HEK293 (cell line): ENCODE data around the gene B4GALNT2.

ENCODE experiments used
- CTCF ChIA-PET: fragments of 350-600 bp; formaldehyde crosslinking; extraction: SDS; loops from one replicate; lab custom pipeline; 2021; ENCODE audit warnings: antibody characterized with exemption; lab: Yijun Ruan, JAX
- POLR2A ChIA-PET: fragments of 300-600 bp; formaldehyde crosslinking; extraction: SDS; loops from one replicate; lab custom pipeline; 2020; ENCODE audit warnings: antibody characterized with exemption, inconsistent platforms; lab: Yijun Ruan, JAX
- H3K27ac ChIP-seq: fragments of 200-500 bp; sonication (Bioruptor generic); 2 replicates; pipeline ENCODE4 v1.5.1; 2014; ENCODE audit warnings: low read depth, low read length, control low read depth, inconsistent platforms; ENCODE audit errors: extremely low read depth
- H3K36me3 ChIP-seq, 2 experiments: fragments of 200-500 bp in 1 of 2; sonication (Bioruptor generic) in 1 of 2; 1 replicate in 1 of 2; 2 replicates in 1 of 2; pipeline ENCODE4 v1.5.1; 2014 to 2017; ENCODE audit warnings: inconsistent platforms in 2 of 2, low read length in 2 of 2; ENCODE audit not compliant: control insufficient read depth in 2 of 2, insufficient read depth in 1 of 2
- H3K4me1 ChIP-seq: fragments of 200-500 bp; sonication (Bioruptor generic); 2 replicates; pipeline ENCODE4 v1.5.1; 2014; ENCODE audit warnings: mild to moderate bottlenecking, low read length, inconsistent platforms; ENCODE audit not compliant: control insufficient read depth, insufficient read depth
- H3K4me3 ChIP-seq: 2 replicates; pipeline ENCODE4 v1.5.1; 2011; ENCODE audit warnings: low read depth, mild to moderate bottlenecking, control low read depth, low read length, moderate library complexity
- H3K9me3 ChIP-seq: fragments of 200-500 bp; sonication (Bioruptor generic); 2 replicates; pipeline ENCODE4 v1.5.1; 2014; ENCODE audit warnings: low read depth, low read length, inconsistent platforms; ENCODE audit not compliant: control insufficient read depth, insufficient read depth
- PRDM2 ChIP-seq: fragments of 450-650 bp; formaldehyde crosslinking; IDR thresholded peaks from 2 replicates; pipeline ENCODE4 v1.5.1; 2016; ENCODE audit warnings: missing biosample characterization, missing genetic modification characterization, borderline replicate concordance
- PRDM4 ChIP-seq: fragments of 450-650 bp; formaldehyde crosslinking; IDR thresholded peaks from 2 replicates; pipeline ENCODE4 v1.5.1; 2017; ENCODE audit warnings: missing biosample characterization, missing genetic modification characterization
- WT1 ChIP-seq: fragments of 450-650 bp; formaldehyde crosslinking; IDR thresholded peaks from 2 replicates; pipeline ENCODE4 v1.5.1; 2016; ENCODE audit warnings: missing biosample characterization, missing genetic modification characterization
- YY1 ChIP-seq: fragments of 450-650 bp; formaldehyde crosslinking; IDR thresholded peaks from 2 replicates; pipeline ENCODE4 v1.5.1; 2018; ENCODE audit warnings: missing biosample characterization, missing genetic modification characterization
- YY2 ChIP-seq: fragments of 450-650 bp; formaldehyde crosslinking; IDR thresholded peaks from 2 replicates; pipeline ENCODE4 v1.5.1; 2016; ENCODE audit warnings: missing biosample characterization, missing genetic modification characterization
- ZFP3 ChIP-seq: fragments of 450-650 bp; formaldehyde crosslinking; IDR thresholded peaks from 2 replicates; pipeline ENCODE4 v1.5.1; 2016; ENCODE audit warnings: low read depth, missing biosample characterization, missing genetic modification characterization
- ZFP37 ChIP-seq: fragments of 450-650 bp; formaldehyde crosslinking; IDR thresholded peaks from 2 replicates; pipeline ENCODE4 v1.5.1; 2016; ENCODE audit warnings: missing biosample characterization, missing genetic modification characterization
- ZNF16 ChIP-seq: fragments of 450-650 bp; formaldehyde crosslinking; IDR thresholded peaks from 2 replicates; pipeline ENCODE4 v1.5.1; 2016; ENCODE audit warnings: low read depth, missing biosample characterization, missing genetic modification characterization
- ZNF184 ChIP-seq: fragments of 450-650 bp; IDR thresholded peaks from 2 replicates; pipeline ENCODE4 v1.5.1; 2018; ENCODE audit warnings: missing biosample characterization, mild to moderate bottlenecking, missing genetic modification characterization
- ZNF211 ChIP-seq: fragments of 450-650 bp; formaldehyde crosslinking; IDR thresholded peaks from 2 replicates; pipeline ENCODE4 v1.5.1; 2016; ENCODE audit warnings: low read depth, missing biosample characterization, missing genetic modification characterization
- ZNF214 ChIP-seq: fragments of 450-650 bp; formaldehyde crosslinking; IDR thresholded peaks from 2 replicates; pipeline ENCODE4 v1.5.1; 2017; ENCODE audit warnings: missing biosample characterization, mild to moderate bottlenecking, missing genetic modification characterization, borderline replicate concordance
- ZNF23 ChIP-seq: fragments of 450-650 bp; formaldehyde crosslinking; IDR thresholded peaks from 2 replicates; pipeline ENCODE4 v1.5.1; 2016; ENCODE audit warnings: missing biosample characterization, missing genetic modification characterization, borderline replicate concordance
- ZNF24 ChIP-seq: fragments of 450-650 bp; formaldehyde crosslinking; IDR thresholded peaks from 2 replicates; pipeline ENCODE4 v1.5.1; 2016; ENCODE audit warnings: missing biosample characterization, missing genetic modification characterization
- ZNF292 ChIP-seq: fragments of 450-650 bp; formaldehyde crosslinking; IDR thresholded peaks from 2 replicates; pipeline ENCODE4 v1.5.1; 2016; ENCODE audit warnings: low read depth, missing biosample characterization, missing genetic modification characterization, borderline replicate concordance
- ZNF514 ChIP-seq: fragments of 450-650 bp; formaldehyde crosslinking; IDR thresholded peaks from 2 replicates; pipeline ENCODE4 v1.5.1; 2016; ENCODE audit warnings: missing biosample characterization, missing genetic modification characterization
- ZNF521 ChIP-seq: fragments of 450-650 bp; formaldehyde crosslinking; IDR thresholded peaks from 2 replicates; pipeline ENCODE4 v1.5.1; 2017; ENCODE audit warnings: missing biosample characterization, mild to moderate bottlenecking, missing genetic modification characterization
- ZNF623 ChIP-seq: fragments of 450-650 bp; formaldehyde crosslinking; IDR thresholded peaks from 2 replicates; pipeline ENCODE4 v1.5.1; 2016; ENCODE audit warnings: missing biosample characterization, missing genetic modification characterization
- ZNF692 ChIP-seq: fragments of 450-650 bp; formaldehyde crosslinking; IDR thresholded peaks from 2 replicates; pipeline ENCODE4 v1.5.1; 2016; ENCODE audit warnings: missing biosample characterization, missing genetic modification characterization
- ZNF707 ChIP-seq: fragments of 450-650 bp; formaldehyde crosslinking; IDR thresholded peaks from 2 replicates; pipeline ENCODE4 v1.5.1; 2016; ENCODE audit warnings: missing biosample characterization, missing genetic modification characterization
- ZNF776 ChIP-seq: fragments of 450-650 bp; formaldehyde crosslinking; IDR thresholded peaks from 2 replicates; pipeline ENCODE4 v1.5.0; 2017; ENCODE audit warnings: missing biosample characterization, missing genetic modification characterization, borderline replicate concordance
- ZNF785 ChIP-seq: fragments of 450-650 bp; formaldehyde crosslinking; IDR thresholded peaks from 2 replicates; pipeline ENCODE4 v1.5.1; 2016; ENCODE audit warnings: missing biosample characterization, missing genetic modification characterization
- ZNF792 ChIP-seq: fragments of 450-650 bp; formaldehyde crosslinking; IDR thresholded peaks from 2 replicates; pipeline ENCODE4 v1.5.1; 2016; ENCODE audit warnings: missing biosample characterization, missing genetic modification characterization
- ZSCAN18 ChIP-seq: fragments of 450-650 bp; formaldehyde crosslinking; IDR thresholded peaks from 2 replicates; pipeline ENCODE4 v1.5.1; 2016; ENCODE audit warnings: missing biosample characterization, missing genetic modification characterization

The B4GALNT2 gene

GRCh38 chr17:49223517-49224197 is 91.1 kb downstream of the B4GALNT2 start (continued):
- TF ChIP-seq PRDM4 (no peak), ZNF514 (tag by site-specific recombination) (no peak), ZNF16 (no peak), ZNF214 (tag by site-specific recombination) (no peak), ZNF211 (tag by site-specific recombination) (no peak), WT1 (no peak), ZFP37 (tag by site-specific recombination) (no peak), ZNF776 (tag by site-specific recombination) (no peak), ZNF792 (tag by site-specific recombination) (no peak), ZNF184 (no peak), ZNF692 (tag by site-specific recombination) (no peak), ZSCAN18 (tag by site-specific recombination) (no peak), ZNF24 (no peak), YY1 (tag by site-specific recombination) (no peak), ZNF785 (tag by site-specific recombination) (no peak), ZNF23 (tag by site-specific recombination) (no peak), ZNF623 (tag by site-specific recombination) (no peak), ZNF521 (tag by site-specific recombination) (no peak), YY2 (no peak), ZNF707 (tag by site-specific recombination) (no peak), ZFP3 (tag by site-specific recombination) (no peak)

GRCh38 chr17:49224198-49224996 is 91.8 kb downstream of the B4GALNT2 start:
- H3K9me3 ChIP-seq, result no peaks in the 10 kb centered on the region
- CTCF ChIA-PET, result interaction anchor here (0.6 to 6.3 kb wide), 8 partner anchors 8 to 295 kb away, joined by 3 to 63 read pairs (median 3); no protein-coding TSS in a partner anchor
- POLR2A ChIA-PET, result interaction anchor here (0.6 kb wide), 1 partner anchor 328 kb away, joined by 3 read pairs; no protein-coding TSS in a partner anchor
- H3K36me3 ChIP-seq, result no peaks in the 10 kb centered on the region
- H3K4me1 ChIP-seq, result no peaks in the 10 kb centered on the region; the same call in 1 of the 2 replicates
- peak overlapping the region; percentile 11; the same call in 1 of the 2 replicates for H3K4me3 ChIP-seq
- H3K27ac ChIP-seq, result no peak overlapping the region
- no peak for TF ChIP-seq PRDM2
- TF ChIP-seq ZNF292, result no peak
